ENCODE data around the gene SIPA1L3. TPM values are rescaled to one million over a fixed set of nuclear protein-coding genes. Genes with fewer than 3 reads are reported as not detected.
A peak's percentile ranks its signal among the peaks of the same experiment; 100 is the strongest.

Gene SIPA1L3
- total and polyA plus RNA-seq, 2 of the 13 experiments (the other 11 are each of a cell fraction or from before 2014, with no cell fraction given), result 5.5 to 7.7 TPM

DNA sequence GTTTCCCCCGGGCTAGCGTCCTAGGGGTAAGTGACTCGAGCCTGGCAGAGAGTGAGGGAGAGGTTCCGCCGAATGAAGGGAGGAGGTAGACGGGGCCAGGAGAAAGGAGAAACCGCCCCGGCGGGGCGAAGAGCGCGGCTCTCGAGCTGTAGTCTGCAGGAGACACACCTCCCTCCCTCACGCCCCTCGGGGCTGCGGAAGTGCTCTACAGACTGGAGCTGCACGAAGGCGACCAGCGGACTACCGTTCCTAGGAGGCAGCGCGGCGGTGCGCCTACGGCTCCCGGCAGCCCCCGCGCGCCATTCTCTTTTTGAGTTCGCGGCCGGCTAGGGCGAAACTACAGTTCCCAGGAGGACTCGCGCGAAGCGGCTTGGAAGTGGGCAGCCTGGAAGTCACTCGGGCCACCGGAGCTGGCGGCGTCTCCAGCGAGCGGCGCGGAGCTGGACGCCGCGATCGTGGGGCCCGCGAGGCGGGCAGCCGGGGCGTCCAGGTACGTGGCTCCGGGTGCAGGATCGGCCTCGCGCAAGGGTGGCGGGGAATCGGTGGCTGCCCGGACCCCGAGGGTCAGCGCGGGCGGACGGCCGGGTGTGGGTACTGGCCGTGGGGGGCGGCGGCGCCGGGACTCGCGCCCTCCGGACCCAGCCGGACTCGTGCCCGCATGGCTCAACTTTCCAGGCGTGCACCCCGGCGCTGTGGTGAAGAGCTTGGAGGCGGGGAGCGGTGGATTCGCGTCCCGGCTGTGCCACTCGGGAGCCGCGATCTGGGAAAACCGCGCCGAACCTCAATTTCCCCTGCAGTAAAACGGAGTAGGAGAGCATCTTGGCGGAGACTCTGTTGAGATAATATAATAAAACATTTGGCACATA is at the start of gene SIPA1L3 (continued):
- TF ChIP-seq, protein P1, sequence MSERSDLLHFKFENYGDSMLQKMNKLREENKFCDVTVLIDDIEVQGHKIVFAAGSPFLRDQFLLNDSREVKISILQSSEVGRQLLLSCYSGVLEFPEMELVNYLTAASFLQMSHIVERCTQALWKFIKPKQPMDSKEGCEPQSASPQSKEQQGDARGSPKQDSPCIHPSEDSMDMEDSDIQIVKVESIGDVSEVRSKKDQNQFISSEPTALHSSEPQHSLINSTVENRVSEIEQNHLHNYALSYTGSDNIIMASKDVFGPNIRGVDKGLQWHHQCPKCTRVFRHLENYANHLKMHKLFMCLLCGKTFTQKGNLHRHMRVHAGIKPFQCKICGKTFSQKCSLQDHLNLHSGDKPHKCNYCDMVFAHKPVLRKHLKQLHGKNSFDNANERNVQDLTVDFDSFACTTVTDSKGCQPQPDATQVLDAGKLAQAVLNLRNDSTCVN (CRISPR knock-in tag; IDR thresholded peaks at IDR 0.05; ENCODE audit: borderline replicate concordance), result no peak
- TF ChIP-seq CSRNP2 (CRISPR knock-in tag; conservative IDR thresholded peaks at IDR 0.05; ENCODE audit: low read depth) (no peak), WIZ (CRISPR knock-in tag; IDR thresholded peaks at IDR 0.05) (no peak), USF2 (IDR thresholded peaks at IDR 0.05; ENCODE audit: low read depth, low read length) (no peak), USF2 (CRISPR knock-in tag; IDR thresholded peaks at IDR 0.05; ENCODE audit: borderline replicate concordance) (no peak), ZNF569 (CRISPR knock-in tag; IDR thresholded peaks at IDR 0.05; ENCODE audit: borderline replicate concordance) (no peak), CENPX (CRISPR knock-in tag; IDR thresholded peaks at IDR 0.05) (no peak), ZNF180 (CRISPR knock-in tag; IDR thresholded peaks at IDR 0.05; ENCODE audit: borderline replicate concordance, low read depth) (0 out of 2 replicates have a peak, but pooled peaks have one; percentile 53), ZMAT3 (CRISPR knock-in tag; conservative IDR thresholded peaks at IDR 0.05) (no peak; the same call in 1 of the 2 replicates)
- TF ChIP-seq, protein P2, sequence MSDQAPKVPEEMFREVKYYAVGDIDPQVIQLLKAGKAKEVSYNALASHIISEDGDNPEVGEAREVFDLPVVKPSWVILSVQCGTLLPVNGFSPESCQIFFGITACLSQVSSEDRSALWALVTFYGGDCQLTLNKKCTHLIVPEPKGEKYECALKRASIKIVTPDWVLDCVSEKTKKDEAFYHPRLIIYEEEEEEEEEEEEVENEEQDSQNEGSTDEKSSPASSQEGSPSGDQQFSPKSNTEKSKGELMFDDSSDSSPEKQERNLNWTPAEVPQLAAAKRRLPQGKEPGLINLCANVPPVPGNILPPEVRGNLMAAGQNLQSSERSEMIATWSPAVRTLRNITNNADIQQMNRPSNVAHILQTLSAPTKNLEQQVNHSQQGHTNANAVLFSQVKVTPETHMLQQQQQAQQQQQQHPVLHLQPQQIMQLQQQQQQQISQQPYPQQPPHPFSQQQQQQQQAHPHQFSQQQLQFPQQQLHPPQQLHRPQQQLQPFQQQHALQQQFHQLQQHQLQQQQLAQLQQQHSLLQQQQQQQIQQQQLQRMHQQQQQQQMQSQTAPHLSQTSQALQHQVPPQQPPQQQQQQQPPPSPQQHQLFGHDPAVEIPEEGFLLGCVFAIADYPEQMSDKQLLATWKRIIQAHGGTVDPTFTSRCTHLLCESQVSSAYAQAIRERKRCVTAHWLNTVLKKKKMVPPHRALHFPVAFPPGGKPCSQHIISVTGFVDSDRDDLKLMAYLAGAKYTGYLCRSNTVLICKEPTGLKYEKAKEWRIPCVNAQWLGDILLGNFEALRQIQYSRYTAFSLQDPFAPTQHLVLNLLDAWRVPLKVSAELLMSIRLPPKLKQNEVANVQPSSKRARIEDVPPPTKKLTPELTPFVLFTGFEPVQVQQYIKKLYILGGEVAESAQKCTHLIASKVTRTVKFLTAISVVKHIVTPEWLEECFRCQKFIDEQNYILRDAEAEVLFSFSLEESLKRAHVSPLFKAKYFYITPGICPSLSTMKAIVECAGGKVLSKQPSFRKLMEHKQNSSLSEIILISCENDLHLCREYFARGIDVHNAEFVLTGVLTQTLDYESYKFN (CRISPR knock-in tag; conservative IDR thresholded peaks at IDR 0.05), result no peak; the same call in none of the 2 replicates
